IMR-90 (cell line): Measurements from ENCODE around the gene UBA1. TPM values are rescaled to one million over a fixed set of nuclear protein-coding genes. Genes with fewer than 3 reads are reported as not detected.

Experiments
- ATAC-seq: fragments of 200-7000 bp; cut with Tn5 transposase; 2 replicates; pipeline ENCODE4 v1.9.1; 2020; ENCODE audit warnings: low read depth, mild to moderate bottlenecking, moderate library complexity
- BruUV-seq: library from RNA; stranded (reverse); fragments of 400-500 nt; replicated peaks from 2 replicates; lab custom pipeline; 2021; lab: Mats Ljungman, UMichigan
- CTCF ChIA-PET: fragments of 300-600 bp; formaldehyde crosslinking; extraction: SDS; loops from one replicate; lab custom pipeline; 2021; ENCODE audit warnings: antibody characterized with exemption; lab: Yijun Ruan, JAX
- POLR2A ChIA-PET: fragments of 300-600 bp; sonication (Branson Sonifier 250); formaldehyde crosslinking; loops from one replicate; lab custom pipeline; 2022; ENCODE audit warnings: antibody characterized with exemption; ENCODE audit not compliant: unreplicated experiment; lab: Charles Lee
- DNase-seq: peaks from one replicate; pipeline ENCODE4 v3.0.0; 2013
- H2AFZ ChIP-seq: replicated peaks from 2 replicates; pipeline ENCODE3; 2013; ENCODE audit warnings: low read length, mild to moderate bottlenecking; ENCODE audit not compliant: poor library complexity
- H2AK5ac ChIP-seq: 2 replicates; pipeline ENCODE4 v1.6.1; 2013; ENCODE audit warnings: low read depth, low read length, inconsistent platforms
- H2AK9ac ChIP-seq: replicated peaks from 2 replicates; pipeline ENCODE3; 2013; ENCODE audit warnings: mild to moderate bottlenecking, low read depth, low read length, moderate library complexity; ENCODE audit not compliant: poor library complexity
- H2BK120ac ChIP-seq: 2 replicates; pipeline ENCODE4 v1.6.1; 2013; ENCODE audit warnings: low read depth, low read length, inconsistent platforms
- H2BK15ac ChIP-seq: 3 replicates; pipeline ENCODE4 v1.6.1; 2013; ENCODE audit warnings: low read depth, low read length, inconsistent platforms
- H2BK20ac ChIP-seq: 2 replicates; pipeline ENCODE4 v1.6.1; 2013; ENCODE audit warnings: low read depth, mild to moderate bottlenecking, inconsistent platforms, low read length, moderate library complexity
- H2BK5ac ChIP-seq: 2 replicates; pipeline ENCODE4 v1.6.1; 2013; ENCODE audit warnings: mild to moderate bottlenecking, low read depth, low read length, inconsistent platforms; ENCODE audit not compliant: poor library complexity, severe bottlenecking
- H3K14ac ChIP-seq: replicated peaks from 2 replicates; pipeline ENCODE4 v1.6.1; 2013; ENCODE audit warnings: low read depth, low read length, inconsistent platforms
- H3K18ac ChIP-seq: 2 replicates; pipeline ENCODE4 v1.6.1; 2013; ENCODE audit warnings: low read depth, low read length, control low read depth
- H3K23ac ChIP-seq: 2 replicates; pipeline ENCODE4 v1.6.1; 2013; ENCODE audit warnings: low read depth, low read length, inconsistent platforms
- H3K27ac ChIP-seq: 2 replicates; pipeline ENCODE4 v1.5.1; 2013; ENCODE audit warnings: mild to moderate bottlenecking, control low read depth, low read length; ENCODE audit not compliant: insufficient read depth
- H3K27me3 ChIP-seq: 2 replicates; pipeline ENCODE4 v1.6.1; 2013; ENCODE audit warnings: low read length; ENCODE audit not compliant: control insufficient read depth, insufficient read depth
- H3K36me3 ChIP-seq: 2 replicates; pipeline ENCODE4 v1.6.1; 2013; ENCODE audit warnings: low read length, mixed read lengths; ENCODE audit not compliant: control insufficient read depth, insufficient read depth
- H3K4ac ChIP-seq: 2 replicates; pipeline ENCODE4 v1.6.1; 2013; ENCODE audit warnings: low read depth, low read length, inconsistent platforms
- H3K4me1 ChIP-seq: 2 replicates; pipeline ENCODE4 v1.6.1; 2013; ENCODE audit warnings: low read length, mixed read lengths; ENCODE audit not compliant: control insufficient read depth, insufficient read depth
- H3K4me2 ChIP-seq: 2 replicates; pipeline ENCODE4 v1.6.1; 2013; ENCODE audit warnings: low read depth, mild to moderate bottlenecking, control low read depth, low read length, moderate library complexity
- H3K4me3 ChIP-seq: 2 replicates; pipeline ENCODE4 v1.5.1; 2013; ENCODE audit warnings: low read depth, mild to moderate bottlenecking, control low read depth, low read length, moderate library complexity; ENCODE audit not compliant: insufficient read depth
- H3K56ac ChIP-seq: 2 replicates; pipeline ENCODE4 v1.6.1; 2013; ENCODE audit warnings: low read length, inconsistent platforms; ENCODE audit not compliant: insufficient read depth; ENCODE audit errors: extremely low read depth
- H3K79me1 ChIP-seq, 2 experiments: 2 replicates each; pipeline ENCODE4 v1.6.1; 2013; ENCODE audit warnings: low read length in 2 of 2, inconsistent platforms in 1 of 2, low read depth in 1 of 2
- H3K9ac ChIP-seq: 2 replicates; pipeline ENCODE4 v1.6.1; 2013; ENCODE audit warnings: low read depth, low read length, control low read depth
- H3K9me1 ChIP-seq: 2 replicates; pipeline ENCODE4 v1.6.1; 2013; ENCODE audit warnings: low read length, inconsistent platforms; ENCODE audit not compliant: insufficient read depth
- H3K9me3 ChIP-seq: 2 replicates; pipeline ENCODE4 v1.6.1; 2013; ENCODE audit warnings: low read length; ENCODE audit not compliant: control insufficient read depth, insufficient read depth
- H4K20me1 ChIP-seq: 2 replicates; pipeline ENCODE4 v1.6.1; 2013; ENCODE audit warnings: low read length, inconsistent platforms; ENCODE audit not compliant: insufficient read depth
- H4K5ac ChIP-seq: 2 replicates; pipeline ENCODE4 v1.6.1; 2013; ENCODE audit warnings: mild to moderate bottlenecking, low read depth, low read length, control low read depth
- H4K8ac ChIP-seq, 2 experiments: 2 replicates each; pipeline ENCODE4 v1.6.1; 2013; ENCODE audit warnings: low read depth in 2 of 2, low read length in 2 of 2, control low read depth in 1 of 2, inconsistent platforms in 1 of 2
- H4K91ac ChIP-seq: 2 replicates; pipeline ENCODE4 v1.6.1; 2013; ENCODE audit warnings: low read depth, low read length, inconsistent platforms; ENCODE audit not compliant: insufficient read depth
- CEBPB ChIP-seq: IDR thresholded peaks from 2 replicates; pipeline ENCODE4 v1.6.1; 2012; ENCODE audit warnings: low read depth, low read length, improper control_type of control experiment
- CHD1 ChIP-seq: IDR thresholded peaks from 2 replicates; pipeline ENCODE4 v1.6.1; 2012; ENCODE audit warnings: low read depth, low read length, improper control_type of control experiment
- FOS ChIP-seq: fragments of 150-350 bp; IDR thresholded peaks from 2 replicates; pipeline ENCODE4 v1.6.1; 2016; ENCODE audit warnings: low read depth, low read length
- MAFK ChIP-seq: IDR thresholded peaks from 2 replicates; pipeline ENCODE4 v1.6.1; 2012; ENCODE audit warnings: low read depth, low read length, improper control_type of control experiment
- MAZ ChIP-seq: IDR thresholded peaks from 2 replicates; pipeline ENCODE4 v1.6.1; 2012; ENCODE audit warnings: low read depth, mild to moderate bottlenecking, low read length, improper control_type of control experiment, moderate library complexity, borderline replicate concordance
- MXI1 ChIP-seq: IDR thresholded peaks from 2 replicates; pipeline ENCODE4 v1.6.1; 2012; ENCODE audit warnings: low read depth, mild to moderate bottlenecking, low read length, moderate library complexity, borderline replicate concordance
- NFE2L2 ChIP-seq: fragments of 150-350 bp; IDR thresholded peaks from 2 replicates; pipeline ENCODE4 v1.6.1; 2016; ENCODE audit warnings: low read depth, mild to moderate bottlenecking, low read length
- POLR2A ChIP-seq: IDR thresholded peaks from 2 replicates; pipeline ENCODE4 v1.6.1; 2012; ENCODE audit warnings: mild to moderate bottlenecking, low read depth, low read length
- RAD21 ChIP-seq: IDR thresholded peaks from 2 replicates; pipeline ENCODE4 v1.6.1; 2012; ENCODE audit warnings: low read length, improper control_type of control experiment
- RCOR1 ChIP-seq: IDR thresholded peaks from 2 replicates; pipeline ENCODE4 v1.6.1; 2012; ENCODE audit warnings: mild to moderate bottlenecking, low read length, improper control_type of control experiment; ENCODE audit not compliant: insufficient replicate concordance
- RFX5 ChIP-seq: IDR thresholded peaks from 2 replicates; pipeline ENCODE4 v1.8.0; 2012; ENCODE audit warnings: low read depth, mild to moderate bottlenecking, low read length, moderate library complexity
- SMC3 ChIP-seq: fragments of 150-350 bp; IDR thresholded peaks from 2 replicates; pipeline ENCODE4 v1.6.1; 2016; ENCODE audit warnings: low read depth, mild to moderate bottlenecking, antibody characterized with exemption, low read length, moderate library complexity
- WGBS, 2 experiments: methylation state at CpG; one replicate each; pipeline versions ENCODE4 v1.1.5 to v1.1.7; 2013; ENCODE audit warnings: missing lambda C conversion rate in 2 of 2; ENCODE audit not compliant: insufficient read length in 1 of 2; ENCODE audit errors: extremely low coverage in 2 of 2; 5-methylcytosine and 5-hydroxymethylcytosine counted together
- dilution Hi-C: fragments of 300-500 bp; cut with HindIII; formaldehyde crosslinking; loops from one replicate; pipeline ENCODE4 v1.14.3; 2018; ENCODE audit warnings: low sequenced_read_pairs; ENCODE audit not compliant: unreplicated experiment
- in situ Hi-C: fragments of 300-500 bp; cut with MboI; formaldehyde crosslinking; loops from 3 replicates; pipeline ENCODE4 v1.14.3; 2019; ENCODE audit warnings: low sequenced_read_pairs, inconsistent platforms, mixed read lengths
- intact Hi-C: fragments of 100-400 bp; cut with micrococcal nuclease; formaldehyde crosslinking; loops from 2 replicates; pipeline ENCODE4 v1.10.0; 2022
- polyA plus RNA-seq, 3 experiments: library from polyadenylated mRNA; depleted of rRNA; stranded (reverse); fragments of >200 nt; gene quantifications; 2 replicates each; pipeline ENCODE4 v1.2.3, GENCODE V29; 2012; ENCODE audit warnings: low replicate concordance in 1 of 3
- total RNA-seq: library from RNA; depleted of rRNA; stranded (reverse); fragments of >200 nt; gene quantifications from 2 replicates; pipeline ENCODE4 v1.2.3, GENCODE V29; 2012
- TF ChIP-seq, protein P1 (sequence below): conservative IDR thresholded peaks from 2 replicates; pipeline ENCODE4 v1.5.1; 2012; ENCODE audit warnings: mild to moderate bottlenecking, low read depth, low read length, improper control_type of control experiment
- TF ChIP-seq, protein P2 (sequence below): fragments of 150-350 bp; IDR thresholded peaks from 2 replicates; pipeline ENCODE4 v1.6.1; 2017; ENCODE audit warnings: mild to moderate bottlenecking, antibody characterized with exemption, low read length, low read depth
- TF ChIP-seq, protein P3 (sequence below): fragments of 150-350 bp; IDR thresholded peaks from 2 replicates; pipeline ENCODE4 v1.6.1; 2016; ENCODE audit warnings: low read depth, mild to moderate bottlenecking, low read length, moderate library complexity, borderline replicate concordance

UBA1 gene
- total and polyA plus RNA-seq, 2 of the 4 experiments (the other 2 are of a cell fraction), result 299 to 343 TPM

DNA sequence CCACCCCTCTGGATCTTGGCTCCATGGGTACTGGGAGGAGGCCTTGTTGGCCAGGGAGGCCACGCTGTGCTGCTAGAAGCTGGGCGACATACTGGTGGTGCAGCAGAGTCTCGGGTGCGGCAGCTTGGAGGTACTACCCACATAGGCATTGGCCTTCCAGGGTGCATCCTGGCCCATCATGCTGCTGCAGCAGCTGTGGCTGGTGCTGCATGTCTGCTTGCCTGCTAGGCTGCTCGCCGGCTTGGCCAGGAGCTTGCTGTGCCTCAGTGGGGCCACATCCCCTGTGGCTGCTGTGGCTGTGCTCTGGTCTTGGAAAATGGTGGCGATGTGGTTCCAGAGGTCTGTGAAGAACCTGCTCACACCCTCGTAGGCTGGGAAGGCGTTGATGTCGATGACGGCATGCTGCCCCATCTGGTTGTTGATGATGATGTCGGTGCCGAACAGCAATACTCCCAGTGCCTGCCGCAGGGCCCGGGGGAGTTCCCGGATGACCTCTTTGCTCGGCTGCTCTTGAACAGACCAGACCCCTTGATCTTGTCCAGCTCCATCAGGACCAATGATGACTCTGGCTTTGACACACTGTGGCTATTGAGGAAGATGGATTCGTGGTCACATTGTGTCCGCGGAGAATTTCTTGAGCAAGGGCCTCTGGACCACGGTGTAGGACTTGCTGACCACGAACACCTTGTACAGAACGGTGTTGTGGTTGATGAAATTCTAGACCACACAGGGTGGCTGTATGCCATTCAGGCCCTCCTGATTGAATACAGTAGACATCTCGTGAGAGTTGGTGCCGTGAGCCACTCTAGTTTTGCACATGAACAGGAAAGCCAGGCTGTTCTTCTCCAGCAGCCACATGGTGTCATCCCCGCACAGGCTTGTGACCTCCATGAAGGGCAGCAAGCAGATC is 36.8 kb upstream of the UBA1 start:
- no peak overlapping the region for H4K91ac ChIP-seq
- no peaks in the 10 kb centered on the region for H3K9me1 ChIP-seq
- H2BK15ac ChIP-seq, result no peak overlapping the region
- H3K4me2 ChIP-seq, result no peak overlapping the region
- H3K79me1 ChIP-seq, result peaks cover 3 to 15% of the 10 kb centered on the region in 2 experiments; a peak in 3 of 4 replicates
- ATAC-seq (no peak), DNase-seq (no peak)
- H3K27me3 ChIP-seq, result no peaks in the 10 kb centered on the region; the same call in 1 of the 2 replicates
- no peak overlapping the region for H2AFZ ChIP-seq
- no TSS peak for BruUV-seq
- no peak overlapping the region for H3K56ac ChIP-seq
- no peaks in the 10 kb centered on the region for H3K4me1 ChIP-seq
- intact Hi-C loops (no loop called here), dilution Hi-C loops (no loop called here), in situ Hi-C loops (no loop called here)
- H3K9ac ChIP-seq, result no peak overlapping the region
- H4K8ac ChIP-seq, result no peak overlapping the region
- H2BK20ac ChIP-seq, result no peak overlapping the region
- CTCF ChIA-PET, result no interaction called here
- no peak overlapping the region for H3K14ac ChIP-seq
- H2BK120ac ChIP-seq, result no peak overlapping the region
- H3K9me3 ChIP-seq, result no peaks in the 10 kb centered on the region; the same call in 1 of the 2 replicates
- peaks cover 21% of the 10 kb centered on the region for H3K36me3 ChIP-seq
- H4K5ac ChIP-seq, result no peak overlapping the region
- POLR2A ChIA-PET, result no interaction called here
- H2BK5ac ChIP-seq, result no peak overlapping the region
- H3K4ac ChIP-seq, result no peak overlapping the region
- H3K4me3 ChIP-seq, result no peak overlapping the region
- no peak overlapping the region for H3K27ac ChIP-seq
- H4K20me1 ChIP-seq, result peaks cover 19% of the 10 kb centered on the region
- H2AK5ac ChIP-seq, result no peak overlapping the region
- 92% methylated on average over 10 of the region's 26 CpGs; no CpG with 5 or more reads in 1 of the 2 experiments for WGBS, 2 experiments
- no peak overlapping the region for H3K23ac ChIP-seq
- H2AK9ac ChIP-seq, result no peak overlapping the region
- no peak overlapping the region for H3K18ac ChIP-seq
- TF ChIP-seq CHD1 (no peak), POLR2A (no peak), RFX5 (no peak), MAFK (no peak), MXI1 (no peak), SMC3 (no peak), CEBPB (no peak), RAD21 (no peak), RCOR1 (no peak), MAZ (no peak), FOS (no peak), NFE2L2 (no peak)
- TF ChIP-seq, protein P1, sequence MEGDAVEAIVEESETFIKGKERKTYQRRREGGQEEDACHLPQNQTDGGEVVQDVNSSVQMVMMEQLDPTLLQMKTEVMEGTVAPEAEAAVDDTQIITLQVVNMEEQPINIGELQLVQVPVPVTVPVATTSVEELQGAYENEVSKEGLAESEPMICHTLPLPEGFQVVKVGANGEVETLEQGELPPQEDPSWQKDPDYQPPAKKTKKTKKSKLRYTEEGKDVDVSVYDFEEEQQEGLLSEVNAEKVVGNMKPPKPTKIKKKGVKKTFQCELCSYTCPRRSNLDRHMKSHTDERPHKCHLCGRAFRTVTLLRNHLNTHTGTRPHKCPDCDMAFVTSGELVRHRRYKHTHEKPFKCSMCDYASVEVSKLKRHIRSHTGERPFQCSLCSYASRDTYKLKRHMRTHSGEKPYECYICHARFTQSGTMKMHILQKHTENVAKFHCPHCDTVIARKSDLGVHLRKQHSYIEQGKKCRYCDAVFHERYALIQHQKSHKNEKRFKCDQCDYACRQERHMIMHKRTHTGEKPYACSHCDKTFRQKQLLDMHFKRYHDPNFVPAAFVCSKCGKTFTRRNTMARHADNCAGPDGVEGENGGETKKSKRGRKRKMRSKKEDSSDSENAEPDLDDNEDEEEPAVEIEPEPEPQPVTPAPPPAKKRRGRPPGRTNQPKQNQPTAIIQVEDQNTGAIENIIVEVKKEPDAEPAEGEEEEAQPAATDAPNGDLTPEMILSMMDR, result no peak
- TF ChIP-seq, protein P2, sequence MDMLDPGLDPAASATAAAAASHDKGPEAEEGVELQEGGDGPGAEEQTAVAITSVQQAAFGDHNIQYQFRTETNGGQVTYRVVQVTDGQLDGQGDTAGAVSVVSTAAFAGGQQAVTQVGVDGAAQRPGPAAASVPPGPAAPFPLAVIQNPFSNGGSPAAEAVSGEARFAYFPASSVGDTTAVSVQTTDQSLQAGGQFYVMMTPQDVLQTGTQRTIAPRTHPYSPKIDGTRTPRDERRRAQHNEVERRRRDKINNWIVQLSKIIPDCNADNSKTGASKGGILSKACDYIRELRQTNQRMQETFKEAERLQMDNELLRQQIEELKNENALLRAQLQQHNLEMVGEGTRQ, result no peak
- TF ChIP-seq, protein P3, sequence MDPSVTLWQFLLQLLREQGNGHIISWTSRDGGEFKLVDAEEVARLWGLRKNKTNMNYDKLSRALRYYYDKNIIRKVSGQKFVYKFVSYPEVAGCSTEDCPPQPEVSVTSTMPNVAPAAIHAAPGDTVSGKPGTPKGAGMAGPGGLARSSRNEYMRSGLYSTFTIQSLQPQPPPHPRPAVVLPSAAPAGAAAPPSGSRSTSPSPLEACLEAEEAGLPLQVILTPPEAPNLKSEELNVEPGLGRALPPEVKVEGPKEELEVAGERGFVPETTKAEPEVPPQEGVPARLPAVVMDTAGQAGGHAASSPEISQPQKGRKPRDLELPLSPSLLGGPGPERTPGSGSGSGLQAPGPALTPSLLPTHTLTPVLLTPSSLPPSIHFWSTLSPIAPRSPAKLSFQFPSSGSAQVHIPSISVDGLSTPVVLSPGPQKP, result no peak
